Endothelial cell of umbilical vein (primary cell): ENCODE results near the gene SMAD6. TPM values are rescaled to one million over a fixed set of nuclear protein-coding genes. Genes with fewer than 3 reads are reported as not detected.

Experiments used
- BruUV-seq: library from RNA; stranded (reverse); fragments of 400-500 nt; replicated peaks from 2 replicates; lab custom pipeline; 2021; lab: Mats Ljungman, UMichigan
- CTCF ChIA-PET: fragments of 300-600, 350-600 bp; sonication (Branson Sonifier 250); formaldehyde crosslinking; loops from one replicate; lab custom pipeline; 2021; ENCODE audit warnings: antibody characterized with exemption, inconsistent platforms; lab: Charles Lee
- POLR2A ChIA-PET: fragments of 300-600, 350-600 bp; sonication (Branson Sonifier 250); formaldehyde crosslinking; loops from one replicate; lab custom pipeline; 2021; ENCODE audit warnings: antibody characterized with exemption, inconsistent platforms; lab: Charles Lee
- DNase-seq: peaks from one replicate; pipeline ENCODE4 v3.0.0-alpha.2; 2011; ENCODE audit warnings: low read depth, low spot score
- FAIRE-seq: peaks from 2 replicates; lab custom pipeline; 2011; peaks lifted over from hg19 to GRCh38; lab: Jason Lieb, UNC
- H2AFZ ChIP-seq: 2 replicates; pipeline ENCODE4 v1.6.0; 2012; ENCODE audit warnings: low read depth, low read length, control low read depth, inconsistent platforms
- H3K27ac ChIP-seq: 2 replicates; pipeline ENCODE4 v1.5.1; 2011; ENCODE audit warnings: low read depth, mild to moderate bottlenecking, control low read depth, low read length, moderate library complexity; ENCODE audit not compliant: insufficient read depth
- H3K27me3 ChIP-seq, 2 experiments: 2 replicates each; pipeline versions ENCODE4 v1.6.0 to v1.6.1; 2011; ENCODE audit warnings: low read length in 2 of 2, mixed read lengths in 1 of 2; ENCODE audit not compliant: control insufficient read depth in 2 of 2, insufficient read depth in 2 of 2
- H3K36me3 ChIP-seq, 2 experiments: 2 replicates in 1 of 2; 3 replicates in 1 of 2; pipeline ENCODE4 v1.5.1; 2011; ENCODE audit warnings: low read length in 2 of 2, mild to moderate bottlenecking in 1 of 2, moderate library complexity in 1 of 2; ENCODE audit not compliant: control insufficient read depth in 2 of 2, insufficient read depth in 2 of 2; ENCODE audit errors: extremely low read depth in 1 of 2
- H3K4me1 ChIP-seq: 3 replicates; pipeline ENCODE4 v1.5.1; 2011; ENCODE audit warnings: mild to moderate bottlenecking, low read length; ENCODE audit not compliant: control insufficient read depth, insufficient read depth; ENCODE audit errors: extremely low read depth
- H3K4me2 ChIP-seq: 2 replicates; pipeline ENCODE4 v1.6.1; 2011; ENCODE audit warnings: low read length, control low read depth, mixed read lengths; ENCODE audit not compliant: insufficient read depth
- H3K4me3 ChIP-seq, 3 experiments: fragments of 200-600 bp in 1 of 3; sonication (generic), shearing (Covaris generic) in 1 of 3; replicated peaks in 1 of 3; 2 replicates each; pipeline ENCODE4 v1.5.1; 2011 to 2016; ENCODE audit warnings: control low read depth in 3 of 3, low read length in 3 of 3, mild to moderate bottlenecking in 2 of 3, inconsistent platforms in 1 of 3, low read depth in 1 of 3, moderate library complexity in 1 of 3; ENCODE audit not compliant: insufficient read depth in 1 of 3
- H3K79me2 ChIP-seq: 2 replicates; pipeline ENCODE4 v1.6.0; 2012; ENCODE audit warnings: low read length, inconsistent platforms; ENCODE audit not compliant: control insufficient read depth, insufficient read depth
- H3K9ac ChIP-seq: replicated peaks from 2 replicates; pipeline ENCODE3; 2011; ENCODE audit warnings: low read length, control low read depth; ENCODE audit not compliant: insufficient read depth; ENCODE audit errors: extremely low read depth
- H3K9me1 ChIP-seq: replicated peaks from 3 replicates; pipeline ENCODE4 v1.6.0; 2011; ENCODE audit warnings: mild to moderate bottlenecking, low read length; ENCODE audit not compliant: control insufficient read depth, insufficient read depth; ENCODE audit errors: extremely low read depth
- H3K9me3 ChIP-seq: replicated peaks from 2 replicates; pipeline ENCODE4 v1.5.1; 2012; ENCODE audit warnings: low read length, inconsistent platforms; ENCODE audit not compliant: control insufficient read depth, insufficient read depth
- H4K20me1 ChIP-seq: replicated peaks from 2 replicates; pipeline ENCODE3; 2011; ENCODE audit warnings: mild to moderate bottlenecking, low read length; ENCODE audit not compliant: control insufficient read depth, insufficient read depth; ENCODE audit errors: extremely low read depth
- EZH2 ChIP-seq: IDR thresholded peaks from 2 replicates; pipeline ENCODE4 v1.6.1; 2012; ENCODE audit warnings: borderline replicate concordance, low read depth, mild to moderate bottlenecking, moderate library complexity, low read length, inconsistent platforms; ENCODE audit not compliant: severe bottlenecking
- FOS ChIP-seq: IDR thresholded peaks from 2 replicates; pipeline ENCODE4 v1.6.1; 2011; ENCODE audit warnings: mild to moderate bottlenecking, low read length, moderate library complexity, borderline replicate concordance; ENCODE audit not compliant: insufficient read depth
- GATA2 ChIP-seq: IDR thresholded peaks from 2 replicates; pipeline ENCODE4 v1.7.0; 2011; ENCODE audit warnings: low read depth, mild to moderate bottlenecking, moderate library complexity, mixed read lengths, low read length; ENCODE audit not compliant: insufficient read length, insufficient read depth
- JUN ChIP-seq: IDR thresholded peaks from 2 replicates; pipeline ENCODE4 v1.6.1; 2011; ENCODE audit warnings: borderline replicate concordance, low read depth; ENCODE audit not compliant: insufficient read length, insufficient read depth
- MYC ChIP-seq: IDR thresholded peaks from one replicate; pipeline ENCODE4 v1.6.1; 2011; ENCODE audit warnings: mild to moderate bottlenecking, low read depth, low read length
- POLR2A ChIP-seq: IDR thresholded peaks from 2 replicates; pipeline ENCODE4 v1.6.1; 2012; ENCODE audit warnings: low read depth, mild to moderate bottlenecking, control low read depth, low read length
- POLR2AphosphoS5 ChIP-seq: IDR thresholded peaks from 2 replicates; pipeline ENCODE4 v1.6.1; 2012; ENCODE audit warnings: low read depth, mild to moderate bottlenecking, control low read depth, low read length, moderate library complexity; ENCODE audit not compliant: insufficient read depth
- dilution Hi-C: fragments of 300-500 bp; cut with MboI; formaldehyde crosslinking; loops from one replicate; pipeline ENCODE4 v1.15.0; 2019; ENCODE audit warnings: low sequenced_read_pairs; ENCODE audit not compliant: extremely low pct_ligation_motif_present
- intact Hi-C: fragments of 100-400 bp; cut with micrococcal nuclease; formaldehyde crosslinking; loops from one replicate; pipeline ENCODE4 v1.10.0; 2022
- polyA plus RNA-seq, 4 experiments: library from polyadenylated mRNA; depleted of rRNA in 3 of 4; stranded (reverse) in 3 of 4; unstranded in 1 of 4; fragments of >200 nt; gene quantifications; 2 replicates each; pipeline versions ENCODE4 v1.2.1 to v1.2.3, GENCODE V29; 2011 to 2012; ENCODE audit warnings: missing spikeins in 1 of 4
- total RNA-seq: library from RNA; stranded (reverse); gene quantifications from 2 replicates; pipeline ENCODE4 v1.2.3, GENCODE V29; 2021
- TF ChIP-seq, protein P1 (sequence below): IDR thresholded peaks from 2 replicates; pipeline ENCODE4 v1.6.1; 2011; ENCODE audit not compliant: insufficient read depth, insufficient read length
- TF ChIP-seq, protein P2 (sequence below), 2 donors: IDR thresholded peaks; 1 replicate in 1 of 2; 2 replicates in 1 of 2; pipeline ENCODE4 v1.5.1; 2011; ENCODE audit warnings: low read length in 2 of 2, mild to moderate bottlenecking in 2 of 2, moderate library complexity in 2 of 2, control low read depth in 1 of 2, inconsistent platforms in 1 of 2, low read depth in 1 of 2; ENCODE audit not compliant: insufficient read depth in 1 of 2; ENCODE audit errors: extremely low read depth in 1 of 2

The SMAD6 gene
- total and polyA plus RNA-seq, 2 donors (not counting 3 experiments of a cell fraction or from before 2014, with no cell fraction given), result 7.3 to 12.5 TPM

DNA sequence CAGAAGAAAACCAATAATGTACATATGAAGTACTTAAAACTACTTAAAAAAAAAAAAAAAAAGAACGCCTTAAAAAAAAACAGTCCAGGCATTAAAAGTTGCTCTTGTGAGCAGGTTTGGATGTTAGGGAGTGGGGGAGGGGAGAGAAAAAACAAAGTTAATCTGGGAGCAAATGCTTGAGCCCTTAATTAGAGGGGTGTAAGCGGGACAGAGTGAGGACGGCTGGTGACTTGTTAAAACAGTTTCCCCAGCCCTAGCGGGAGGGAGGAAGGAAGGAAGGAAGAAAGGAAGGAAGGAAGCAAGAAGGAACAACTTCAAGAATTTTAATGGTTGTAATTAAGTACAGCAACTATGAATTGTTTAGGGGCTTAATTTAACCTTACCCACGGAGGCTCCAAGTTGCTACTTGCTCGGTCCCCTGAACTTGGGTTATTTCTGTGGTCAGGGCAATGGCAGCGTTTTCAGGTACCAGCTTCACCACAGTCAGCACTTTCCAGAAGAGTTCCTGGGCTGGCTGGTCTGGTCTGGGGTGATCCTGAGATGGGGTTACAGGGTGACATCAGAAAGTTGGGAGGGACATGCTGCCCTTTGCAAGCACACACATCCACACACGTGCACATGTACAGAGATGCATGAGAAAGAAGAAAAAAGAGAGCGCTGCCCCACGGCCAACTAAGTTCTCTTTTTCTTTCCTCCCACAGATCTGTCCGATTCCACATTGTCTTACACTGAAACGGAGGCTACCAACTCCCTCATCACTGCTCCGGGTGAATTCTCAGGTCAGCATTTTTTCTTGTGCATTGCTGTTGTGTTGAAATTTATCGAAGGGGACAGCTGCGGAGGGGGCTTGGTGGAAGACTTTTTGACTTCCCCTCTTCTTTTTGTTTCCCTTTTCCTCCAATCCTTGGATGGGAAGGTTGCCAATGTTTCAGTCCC is 14.0 kb downstream of the SMAD6 start:
- Histone ChIP-seq H4K20me1 (no peaks in the 10 kb centered on the region), H3K27me3 (no peaks in the 10 kb centered on the region), H3K4me2 (peak overlapping the region; percentile 37), H3K9me1 (no peaks in the 10 kb centered on the region), H3K9me3 (no peaks in the 10 kb centered on the region), H2AFZ (no peak overlapping the region), H3K4me1 (peaks cover 48% of the 10 kb centered on the region), H3K79me2 (peaks cover 12% of the 10 kb centered on the region), H3K36me3 (peaks cover 0 to 11% of the 10 kb centered on the region in 2 experiments), H3K4me3 (no peak overlapping the region), H3K27ac (no peak overlapping the region), H3K9ac (no peak overlapping the region)
- peak; percentile 81 for FAIRE-seq
- no peak for TF ChIP-seq POLR2AphosphoS5
- no peak for TF ChIP-seq JUN
- TF ChIP-seq POLR2A, result no peak
- TF ChIP-seq EZH2, result no peak
- TF ChIP-seq, protein P1, sequence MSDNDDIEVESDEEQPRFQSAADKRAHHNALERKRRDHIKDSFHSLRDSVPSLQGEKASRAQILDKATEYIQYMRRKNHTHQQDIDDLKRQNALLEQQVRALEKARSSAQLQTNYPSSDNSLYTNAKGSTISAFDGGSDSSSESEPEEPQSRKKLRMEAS, result no peak
- no peak for TF ChIP-seq FOS
- TF ChIP-seq MYC, result no peak
- TF ChIP-seq, protein P2, sequence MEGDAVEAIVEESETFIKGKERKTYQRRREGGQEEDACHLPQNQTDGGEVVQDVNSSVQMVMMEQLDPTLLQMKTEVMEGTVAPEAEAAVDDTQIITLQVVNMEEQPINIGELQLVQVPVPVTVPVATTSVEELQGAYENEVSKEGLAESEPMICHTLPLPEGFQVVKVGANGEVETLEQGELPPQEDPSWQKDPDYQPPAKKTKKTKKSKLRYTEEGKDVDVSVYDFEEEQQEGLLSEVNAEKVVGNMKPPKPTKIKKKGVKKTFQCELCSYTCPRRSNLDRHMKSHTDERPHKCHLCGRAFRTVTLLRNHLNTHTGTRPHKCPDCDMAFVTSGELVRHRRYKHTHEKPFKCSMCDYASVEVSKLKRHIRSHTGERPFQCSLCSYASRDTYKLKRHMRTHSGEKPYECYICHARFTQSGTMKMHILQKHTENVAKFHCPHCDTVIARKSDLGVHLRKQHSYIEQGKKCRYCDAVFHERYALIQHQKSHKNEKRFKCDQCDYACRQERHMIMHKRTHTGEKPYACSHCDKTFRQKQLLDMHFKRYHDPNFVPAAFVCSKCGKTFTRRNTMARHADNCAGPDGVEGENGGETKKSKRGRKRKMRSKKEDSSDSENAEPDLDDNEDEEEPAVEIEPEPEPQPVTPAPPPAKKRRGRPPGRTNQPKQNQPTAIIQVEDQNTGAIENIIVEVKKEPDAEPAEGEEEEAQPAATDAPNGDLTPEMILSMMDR (IDR thresholded peaks at IDR 0.05; ENCODE audit: extremely low read depth in 1 of 2, insufficient read depth in 1 of 2, low read depth in 1 of 2, low read length in 2 of 2), result no peak
- TF ChIP-seq GATA2, result no peak
- CTCF ChIA-PET, result interaction anchor here (1.4 to 3.1 kb wide), 5 partner anchors 9 to 136 kb away, joined by 3 to 14 read pairs (median 6); no protein-coding TSS in a partner anchor
- intact Hi-C loops (no loop called here), dilution Hi-C loops (no loop called here)
- no TSS peak for BruUV-seq
- no peak for DNase-seq
- POLR2A ChIA-PET, result interaction anchor here (0.7 kb wide), 1 partner anchor 18 kb away, joined by 5 read pairs; no protein-coding TSS in a partner anchor
